ENCODE data around the gene ANKRD17.

Gene ANKRD17

DNA sequence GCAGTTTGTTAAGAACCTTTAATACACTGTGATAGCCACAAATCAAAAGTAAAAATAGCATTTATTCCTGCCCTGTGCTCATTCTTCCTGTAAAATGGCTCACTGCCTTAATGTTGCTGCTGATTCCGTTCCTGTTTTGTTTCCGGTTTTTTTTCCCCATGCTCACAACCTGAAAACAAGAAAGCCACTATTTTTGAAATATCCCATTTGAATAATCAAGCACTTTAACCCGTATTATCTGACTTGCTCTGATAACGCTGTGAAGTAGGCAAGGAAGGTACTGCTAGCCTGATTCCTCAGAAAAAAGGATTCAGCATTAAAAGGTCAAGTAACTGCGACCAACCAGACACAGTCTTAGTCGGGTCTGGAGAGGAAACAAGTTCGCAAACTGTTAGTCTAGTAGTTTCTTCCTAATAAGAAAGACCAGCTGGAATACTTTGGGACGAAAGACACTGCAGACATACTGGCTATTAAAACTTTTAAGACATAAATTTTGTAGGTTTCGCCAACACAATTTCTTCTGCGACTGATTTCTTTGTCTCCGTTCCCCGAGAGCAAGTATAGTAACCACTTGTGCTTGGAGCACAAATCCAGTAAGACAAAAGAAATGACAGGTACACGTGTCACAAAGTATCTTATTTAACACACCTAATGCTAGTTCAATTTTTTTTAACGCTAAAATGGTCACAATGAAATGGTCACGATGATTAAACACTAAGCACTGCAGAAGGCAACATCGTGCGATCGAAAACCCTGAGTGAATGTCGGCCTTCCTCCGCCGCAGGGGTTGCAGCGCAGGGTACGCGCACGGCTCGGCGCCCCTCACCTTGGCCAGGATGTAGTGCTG is 189.9 kb downstream of the ANKRD17 start:
- Histone ChIP-seq H3K27me3 (replicated peaks; ENCODE audit: insufficient read depth, low read length) (no peaks in the 10 kb centered on the region), H3K9me2 (replicated peaks; ENCODE audit: insufficient read depth, low read length) (no peaks in the 10 kb centered on the region), H3K4me2 (ENCODE audit: low read depth, low read length) (peak overlapping the region; percentile 83), H3K4me3 (ENCODE audit: low read length) (peak overlapping the region; percentile 71), H3K36me3 (replicated peaks; ENCODE audit: insufficient read depth, low read length) (peaks cover 2% of the 10 kb centered on the region; the same call in 1 of the 2 replicates), H3K79me2 (ENCODE audit: low read length) (peaks cover 25% of the 10 kb centered on the region), H4K20me1 (ENCODE audit: insufficient read depth, low read length) (no peaks in the 10 kb centered on the region), H3K27ac (ENCODE audit: low read length) (peak overlapping the region; percentile 95), H3K9me3 (replicated peaks; ENCODE audit: insufficient read depth, low read length) (no peaks in the 10 kb centered on the region), H3K9ac (ENCODE audit: low read length) (peak overlapping the region; percentile 90), H2AFZ (ENCODE audit: low read length) (peak overlapping the region; percentile 59), H3F3A (ENCODE audit: insufficient read depth, low read length) (peaks cover 50% of the 10 kb centered on the region), H3K4me1 (ENCODE audit: low read length) (peaks cover 34% of the 10 kb centered on the region)
- DNase-seq, result peak; percentile 39
- TF ChIP-seq, protein P1, sequence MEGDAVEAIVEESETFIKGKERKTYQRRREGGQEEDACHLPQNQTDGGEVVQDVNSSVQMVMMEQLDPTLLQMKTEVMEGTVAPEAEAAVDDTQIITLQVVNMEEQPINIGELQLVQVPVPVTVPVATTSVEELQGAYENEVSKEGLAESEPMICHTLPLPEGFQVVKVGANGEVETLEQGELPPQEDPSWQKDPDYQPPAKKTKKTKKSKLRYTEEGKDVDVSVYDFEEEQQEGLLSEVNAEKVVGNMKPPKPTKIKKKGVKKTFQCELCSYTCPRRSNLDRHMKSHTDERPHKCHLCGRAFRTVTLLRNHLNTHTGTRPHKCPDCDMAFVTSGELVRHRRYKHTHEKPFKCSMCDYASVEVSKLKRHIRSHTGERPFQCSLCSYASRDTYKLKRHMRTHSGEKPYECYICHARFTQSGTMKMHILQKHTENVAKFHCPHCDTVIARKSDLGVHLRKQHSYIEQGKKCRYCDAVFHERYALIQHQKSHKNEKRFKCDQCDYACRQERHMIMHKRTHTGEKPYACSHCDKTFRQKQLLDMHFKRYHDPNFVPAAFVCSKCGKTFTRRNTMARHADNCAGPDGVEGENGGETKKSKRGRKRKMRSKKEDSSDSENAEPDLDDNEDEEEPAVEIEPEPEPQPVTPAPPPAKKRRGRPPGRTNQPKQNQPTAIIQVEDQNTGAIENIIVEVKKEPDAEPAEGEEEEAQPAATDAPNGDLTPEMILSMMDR (IDR thresholded peaks at IDR 0.05; ENCODE audit: low read length), result no peak; the same call in 1 of the 2 replicates
- TF ChIP-seq EZH2 (optimal IDR thresholded peaks at IDR 0.05; ENCODE audit: low read depth, low read length), result no peak

GRCh38 chr4:73067971-73068394 is 190.6 kb downstream of the ANKRD17 start:
- no peak for DNase-seq

DNA sequence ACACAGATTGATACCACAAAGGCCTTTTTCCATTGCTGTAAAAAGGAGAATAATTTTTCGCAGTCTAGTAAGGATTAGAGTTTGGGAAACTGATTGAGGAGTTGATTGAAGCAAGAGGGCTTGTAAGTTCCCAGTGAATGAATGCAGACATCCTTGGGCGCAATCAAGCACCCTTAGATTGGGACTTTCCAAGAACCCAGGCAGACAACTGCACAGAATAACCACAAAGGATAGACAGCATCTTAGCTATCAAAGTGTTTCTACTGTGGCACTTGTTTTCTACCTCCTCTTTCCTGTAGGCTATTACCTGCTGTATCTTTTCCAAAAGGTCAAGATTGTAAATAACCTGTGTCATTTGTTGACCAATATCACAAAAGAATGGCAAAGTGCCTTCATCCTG is 191.7 kb downstream of the ANKRD17 start:
- H3K4me3 ChIP-seq (ENCODE audit: low read length), result no peak overlapping the region
- no peaks in the 10 kb centered on the region for H3K9me3 ChIP-seq (replicated peaks; ENCODE audit: insufficient read depth, low read length)
- peaks cover 2% of the 10 kb centered on the region; the same call in 1 of the 2 replicates for H3K36me3 ChIP-seq (replicated peaks; ENCODE audit: insufficient read depth, low read length)
- TF ChIP-seq EZH2phosphoT487 (IDR thresholded peaks at IDR 0.05; ENCODE audit: low read length) (no peak), EZH2 (optimal IDR thresholded peaks at IDR 0.05; ENCODE audit: low read depth, low read length) (no peak)
- TF ChIP-seq, protein P1 (IDR thresholded peaks at IDR 0.05; ENCODE audit: low read length), result no peak
- no peaks in the 10 kb centered on the region for H3K27me3 ChIP-seq (replicated peaks; ENCODE audit: insufficient read depth, low read length)
- no peak overlapping the region for H2AFZ ChIP-seq (ENCODE audit: low read length)
- H3K4me1 ChIP-seq (ENCODE audit: low read length), result peaks cover 17% of the 10 kb centered on the region
- no peaks in the 10 kb centered on the region for H4K20me1 ChIP-seq (ENCODE audit: insufficient read depth, low read length)
- no peak overlapping the region for H3K9ac ChIP-seq (ENCODE audit: low read length)
- no peak overlapping the region for H3K4me2 ChIP-seq (ENCODE audit: low read depth, low read length)
- peaks cover 32% of the 10 kb centered on the region for H3F3A ChIP-seq (ENCODE audit: insufficient read depth, low read length)
- no peaks in the 10 kb centered on the region for H3K9me2 ChIP-seq (replicated peaks; ENCODE audit: insufficient read depth, low read length)
- peak; percentile 41 for DNase-seq
- no peak overlapping the region; the same call in 1 of the 2 replicates for H3K27ac ChIP-seq (ENCODE audit: low read length)
- H3K79me2 ChIP-seq (ENCODE audit: low read length), result peaks cover 25% of the 10 kb centered on the region

More at GRCh38 chr4:73067971-73068394, 190.6 kb downstream of the ANKRD17 start:
- Histone ChIP-seq H3K4me1 (ENCODE audit: low read length) (peaks cover 27% of the 10 kb centered on the region), H2AFZ (ENCODE audit: low read length) (peak overlapping the region; percentile 59), H3K4me3 (ENCODE audit: low read length) (peak overlapping the region; percentile 71), H3K36me3 (replicated peaks; ENCODE audit: insufficient read depth, low read length) (peaks cover 2% of the 10 kb centered on the region; the same call in 1 of the 2 replicates), H3K27ac (ENCODE audit: low read length) (peak overlapping the region; percentile 95), H4K20me1 (ENCODE audit: insufficient read depth, low read length) (no peaks in the 10 kb centered on the region), H3K27me3 (replicated peaks; ENCODE audit: insufficient read depth, low read length) (no peaks in the 10 kb centered on the region), H3K9me3 (replicated peaks; ENCODE audit: insufficient read depth, low read length) (no peaks in the 10 kb centered on the region), H3K4me2 (ENCODE audit: low read depth, low read length) (peak overlapping the region; percentile 83), H3F3A (ENCODE audit: insufficient read depth, low read length) (peaks cover 43% of the 10 kb centered on the region), H3K9me2 (replicated peaks; ENCODE audit: insufficient read depth, low read length) (no peaks in the 10 kb centered on the region), H3K79me2 (ENCODE audit: low read length) (peaks cover 25% of the 10 kb centered on the region), H3K9ac (ENCODE audit: low read length) (peak overlapping the region; percentile 90)
- TF ChIP-seq EZH2phosphoT487 (IDR thresholded peaks at IDR 0.05; ENCODE audit: low read length) (no peak), EZH2 (optimal IDR thresholded peaks at IDR 0.05; ENCODE audit: low read depth, low read length) (no peak)
- TF ChIP-seq, protein P1 (IDR thresholded peaks at IDR 0.05; ENCODE audit: low read length), result no peak

Measured in MM.1S (cell line).